Measurements from ENCODE around the gene ZNF79. TPM values are rescaled to one million over a fixed set of nuclear protein-coding genes. Genes with fewer than 3 reads are reported as not detected.
A peak's percentile ranks its signal among the peaks of the same experiment; 100 is the strongest.

The ZNF79 gene
- total RNA-seq, 1 donor from 2014 or later: 6.2 TPM

GRCh38 chr9:127448112-127448805 is 24.1 kb downstream of the ZNF79 start:
- peaks cover 66% of the 10 kb centered on the region for H3K36me3 ChIP-seq
- DNase-seq: no peak
- peak overlapping the region; percentile 98 for H3K27ac ChIP-seq (replicated peaks)
- no peaks in the 10 kb centered on the region for H3K9me3 ChIP-seq (replicated peaks)
- TF ChIP-seq CTCF (IDR thresholded peaks at IDR 0.05; ENCODE audit: borderline replicate concordance): no peak
- no peaks in the 10 kb centered on the region for H3K27me3 ChIP-seq (ENCODE audit: low read depth)
- no peak overlapping the region for H3K4me3 ChIP-seq
- H3K4me1 ChIP-seq: peaks cover 51% of the 10 kb centered on the region
- intact Hi-C loops (cut with micrococcal nuclease): no loop called here

GRCh38 chr9:127449332-127449966 is 25.3 kb downstream of the ZNF79 start:
- H3K27me3 ChIP-seq (ENCODE audit: low read depth): no peaks in the 10 kb centered on the region
- peak overlapping the region; percentile 83 for H3K4me3 ChIP-seq
- DNase-seq: no peak
- intact Hi-C loops (cut with micrococcal nuclease): no loop called here
- H3K4me1 ChIP-seq: peaks cover 63% of the 10 kb centered on the region
- TF ChIP-seq CTCF (IDR thresholded peaks at IDR 0.05; ENCODE audit: borderline replicate concordance): no peak
- peaks cover 60% of the 10 kb centered on the region for H3K36me3 ChIP-seq
- peak overlapping the region; percentile 98 for H3K27ac ChIP-seq (replicated peaks)
- H3K9me3 ChIP-seq (replicated peaks): no peaks in the 10 kb centered on the region

DNA sequence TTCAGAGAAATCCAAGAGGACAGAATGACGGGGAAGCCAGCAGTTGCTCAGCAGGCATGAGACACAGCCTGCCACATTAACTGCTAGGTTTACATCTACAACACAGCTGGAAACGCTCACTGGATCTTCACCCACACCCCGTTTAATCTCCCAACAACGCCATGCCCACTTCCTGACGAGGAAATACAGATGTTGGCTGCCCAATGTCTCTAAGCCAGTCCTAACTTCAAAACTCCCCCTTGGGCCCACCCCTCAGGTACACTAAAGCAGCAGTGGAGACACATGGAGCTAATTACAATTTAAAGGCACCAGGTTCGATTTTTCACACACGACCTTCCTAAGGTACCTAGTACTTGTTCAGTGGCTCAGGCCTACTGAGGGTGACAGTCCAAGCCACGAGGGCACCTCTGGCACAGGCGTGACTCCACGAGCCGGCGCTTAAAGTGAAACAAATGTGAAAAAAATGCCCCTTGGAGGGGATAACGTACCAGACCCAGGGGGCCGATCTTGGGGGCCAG is 26.1 kb downstream of the ZNF79 start:
- peak overlapping the region; percentile 98 for H3K27ac ChIP-seq (replicated peaks)
- DNase-seq: no peak
- peak overlapping the region; percentile 83 for H3K4me3 ChIP-seq
- H3K9me3 ChIP-seq (replicated peaks): no peaks in the 10 kb centered on the region
- H3K4me1 ChIP-seq: peaks cover 71% of the 10 kb centered on the region
- TF ChIP-seq CTCF (IDR thresholded peaks at IDR 0.05; ENCODE audit: borderline replicate concordance): no peak
- peaks cover 57% of the 10 kb centered on the region for H3K36me3 ChIP-seq
- intact Hi-C loops (cut with micrococcal nuclease): no loop called here
- no peaks in the 10 kb centered on the region for H3K27me3 ChIP-seq (ENCODE audit: low read depth)

- peak within 1 kb of the TSS; percentile 83 for H3K4me3 ChIP-seq
- H3K4me1 ChIP-seq: peaks cover 78% of the 10 kb centered on the region
- DNase-seq: peak; percentile 97
- H3K9me3 ChIP-seq (replicated peaks): no peaks in the 10 kb centered on the region
- no peak for TF ChIP-seq CTCF (IDR thresholded peaks at IDR 0.05; ENCODE audit: borderline replicate concordance)
- peaks cover 50% of the 10 kb centered on the region for H3K36me3 ChIP-seq
- H3K27ac ChIP-seq (replicated peaks): peak within 1 kb of the TSS; percentile 98
- intact Hi-C loops (cut with micrococcal nuclease): no loop called here
- H3K27me3 ChIP-seq (ENCODE audit: low read depth): no peaks in the 10 kb centered on the region
Measured at GRCh38 chr9:127450830-127451607, 26.8 kb downstream of the ZNF79 start, which contains the start of the genes LRSAM1 and RPL12. LRSAM1 (plus strand) TSS chr9:127451510; CDS start chr9:127454528, 3,018 bp downstream. RPL12 (minus strand) TSS chr9:127451406; CDS start chr9:127451317, 89 bp downstream.

- H3K27ac ChIP-seq (replicated peaks): peak overlapping the region; percentile 98
- H3K9me3 ChIP-seq (replicated peaks): no peaks in the 10 kb centered on the region
- DNase-seq: no peak
- H3K4me3 ChIP-seq: peak overlapping the region; percentile 83
- intact Hi-C loops (cut with micrococcal nuclease): no loop called here
- H3K4me1 ChIP-seq: peaks cover 81% of the 10 kb centered on the region
- no peak for TF ChIP-seq CTCF (IDR thresholded peaks at IDR 0.05; ENCODE audit: borderline replicate concordance)
- no peaks in the 10 kb centered on the region for H3K27me3 ChIP-seq (ENCODE audit: low read depth)
- H3K36me3 ChIP-seq: peaks cover 45% of the 10 kb centered on the region
Measured at GRCh38 chr9:127451608-127451857, 27.4 kb downstream of the ZNF79 start.

All from left ventricle myocardium inferior (tissue), 1 donor.